Activated naive CD8-positive, alpha-beta T cell treated with anti-CD3 and anti-CD28 coated beads, Interleukin-2, amount 10 ng/mL, durations not matched to agents 7 days and 5 days (primary cell): ENCODE data around the gene CILP2. TPM values are rescaled to one million over a fixed set of nuclear protein-coding genes. Genes with fewer than 3 reads are reported as not detected.

Experiments
- ATAC-seq: fragments of 150-1000 bp; cut with Tn5 transposase; one replicate; pipeline ENCODE4 v1.10.0; 2021; ENCODE audit warnings: low read depth, moderate library complexity
- POLR2A ChIA-PET: fragments of 350-600 bp; sonication (Branson Sonifier 250); formaldehyde crosslinking; loops from one replicate; lab custom pipeline; 2021; ENCODE audit warnings: antibody characterized with exemption; lab: Charles Lee
- DNase-seq: peaks from one replicate; pipeline ENCODE4 v3.0.0; 2021
- H3K27ac Mint-ChIP-seq: one replicate; pipeline ENCODE4 v1.8.0; 2022; ENCODE audit warnings: mild to moderate bottlenecking, mixed read lengths
- H3K27me3 Mint-ChIP-seq: one replicate; pipeline ENCODE4 v1.8.0; 2022; ENCODE audit warnings: mild to moderate bottlenecking, moderate library complexity, mixed read lengths
- H3K36me3 Mint-ChIP-seq: one replicate; pipeline ENCODE4 v1.8.0; 2021; ENCODE audit warnings: mild to moderate bottlenecking, mixed read lengths
- H3K4me1 Mint-ChIP-seq: one replicate; pipeline ENCODE4 v1.8.0; 2021; ENCODE audit warnings: mixed read lengths
- H3K4me3 Mint-ChIP-seq: one replicate; pipeline ENCODE4 v1.8.0; 2022; ENCODE audit warnings: mild to moderate bottlenecking, moderate library complexity, mixed read lengths
- H3K9me3 Mint-ChIP-seq: one replicate; pipeline ENCODE4 v1.8.0; 2021; ENCODE audit warnings: mixed read lengths
- total RNA-seq, 2 experiments: library from RNA; stranded (reverse); gene quantifications; one replicate each; pipeline ENCODE4 v1.2.3, GENCODE V29; 2021

Gene CILP2
- total RNA-seq, 2 experiments from 2014 or later, result 0.11 to 0.14 TPM

- POLR2A ChIA-PET, result interaction anchor here (0.8 kb wide), 1 partner anchor 10 kb away, joined by 3 read pairs; no protein-coding TSS in a partner anchor
- ATAC-seq (no peak), DNase-seq (peak; percentile 25)
- Mint-ChIP-seq H3K4me1 (no peaks in the 10 kb centered on the region), H3K27ac (no peak overlapping the region), H3K9me3 (no peaks in the 10 kb centered on the region), H3K4me3 (no peak overlapping the region), H3K36me3 (no peaks in the 10 kb centered on the region), H3K27me3 (no peaks in the 10 kb centered on the region)
These were observed 9.7 kb downstream of the CILP2 start for GRCh38 chr19:19547674-19548336.

GRCh38 chr19:19548915-19549759, 11.1 kb downstream of the CILP2 start:
- Mint-ChIP-seq H3K4me1 (no peaks in the 10 kb centered on the region), H3K27me3 (no peaks in the 10 kb centered on the region), H3K27ac (no peak overlapping the region), H3K4me3 (no peak overlapping the region), H3K9me3 (no peaks in the 10 kb centered on the region), H3K36me3 (no peaks in the 10 kb centered on the region)
- POLR2A ChIA-PET, result no interaction called here
- peak; percentile 30 for DNase-seq
- ATAC-seq, result no peak

GRCh38 chr19:19549804-19550464, 11.9 kb downstream of the CILP2 start:
- Mint-ChIP-seq H3K36me3 (no peaks in the 10 kb centered on the region), H3K4me1 (peaks cover 3% of the 10 kb centered on the region), H3K27me3 (no peaks in the 10 kb centered on the region), H3K27ac (no peak overlapping the region), H3K9me3 (no peaks in the 10 kb centered on the region), H3K4me3 (no peak overlapping the region)
- ATAC-seq (no peak), DNase-seq (peak; percentile 27)
- POLR2A ChIA-PET, result interaction anchor here (0.5 kb wide), 1 partner anchor 18 kb away, joined by 3 read pairs; no protein-coding TSS in a partner anchor

GRCh38 chr19:19550485-19550929, 12.4 kb downstream of the CILP2 start:
- Mint-ChIP-seq H3K4me3 (no peak overlapping the region), H3K27me3 (no peaks in the 10 kb centered on the region), H3K27ac (no peak overlapping the region), H3K9me3 (no peaks in the 10 kb centered on the region), H3K4me1 (peaks cover 3% of the 10 kb centered on the region), H3K36me3 (no peaks in the 10 kb centered on the region)
- POLR2A ChIA-PET, result interaction anchor here (0.5 to 1.1 kb wide), 3 partner anchors 18 to 117 kb away, joined by 3 to 8 read pairs (median 3); no protein-coding TSS in a partner anchor
- DNase-seq (peak; percentile 20), ATAC-seq (no peak)

DNA sequence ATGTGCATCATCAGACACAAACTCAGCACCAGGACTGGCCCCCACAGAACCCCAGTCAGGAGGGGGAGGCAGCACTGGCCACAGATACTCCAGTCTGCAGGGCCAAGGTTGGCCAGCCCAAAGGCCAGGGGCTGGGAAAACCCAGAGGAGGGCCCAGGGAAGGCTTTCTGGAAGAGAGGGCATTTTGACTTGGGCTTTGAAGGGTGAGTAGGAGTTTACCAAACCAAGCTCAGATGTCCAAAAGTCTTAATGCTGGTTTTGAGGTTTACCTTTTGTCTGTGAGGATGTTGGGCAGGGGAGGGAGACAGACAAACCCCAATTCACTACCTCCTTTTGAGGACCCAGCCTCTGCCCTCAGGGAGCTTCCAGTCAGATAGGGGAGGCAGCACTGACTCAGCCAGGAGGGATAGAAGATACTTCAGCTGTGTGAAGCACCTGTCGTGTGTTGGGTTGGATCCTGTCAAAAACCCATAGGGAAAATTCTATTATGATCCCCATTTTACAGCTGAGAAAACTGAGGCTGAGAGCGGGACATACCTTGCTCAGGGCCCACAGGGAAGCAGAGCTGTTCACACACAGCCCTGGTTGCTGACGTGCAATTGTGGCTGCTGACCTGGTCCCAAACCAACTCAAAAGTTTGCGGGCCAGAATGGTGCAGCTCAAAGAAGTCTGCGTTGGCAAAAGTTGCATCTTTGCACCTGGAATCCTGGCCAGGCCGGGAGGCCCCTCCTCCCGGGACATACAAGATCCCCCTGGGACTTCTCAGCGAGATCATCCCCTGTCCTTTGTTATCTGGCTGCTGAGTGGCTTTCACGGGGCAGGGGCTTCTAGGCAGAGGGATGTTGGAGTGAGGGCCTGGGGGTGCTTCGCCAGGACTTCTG, 13.1 kb downstream of the CILP2 start:
- Mint-ChIP-seq H3K36me3 (no peaks in the 10 kb centered on the region), H3K9me3 (no peaks in the 10 kb centered on the region), H3K27ac (no peak overlapping the region), H3K4me3 (no peak overlapping the region), H3K27me3 (no peaks in the 10 kb centered on the region), H3K4me1 (peaks cover 3% of the 10 kb centered on the region)
- DNase-seq (peak; percentile 25), ATAC-seq (no peak)
- POLR2A ChIA-PET, result interaction anchor here (0.5 to 1.1 kb wide), 4 partner anchors 75 to 117 kb away, joined by 3 to 8 read pairs (median 4); partner anchors contain the start of gene GMIP

GRCh38 chr19:19551853-19552192, 13.8 kb downstream of the CILP2 start:
- no peak overlapping the region for H3K4me3 Mint-ChIP-seq
- ATAC-seq (no peak), DNase-seq (no peak)
- no peaks in the 10 kb centered on the region for H3K36me3 Mint-ChIP-seq
- peaks cover 3% of the 10 kb centered on the region for H3K4me1 Mint-ChIP-seq
- POLR2A ChIA-PET, result interaction anchor here (0.5 to 1.1 kb wide), 2 partner anchors 74 to 92 kb away, joined by 4 to 5 read pairs; partner anchors contain the start of gene GMIP
- no peak overlapping the region for H3K27ac Mint-ChIP-seq
- no peaks in the 10 kb centered on the region for H3K27me3 Mint-ChIP-seq
- H3K9me3 Mint-ChIP-seq, result no peaks in the 10 kb centered on the region

GRCh38 chr19:19552798-19553197, 14.7 kb downstream of the CILP2 start:
- Mint-ChIP-seq H3K4me1 (peaks cover 3% of the 10 kb centered on the region), H3K9me3 (no peaks in the 10 kb centered on the region), H3K27ac (no peak overlapping the region), H3K4me3 (no peak overlapping the region), H3K27me3 (no peaks in the 10 kb centered on the region), H3K36me3 (no peaks in the 10 kb centered on the region)
- DNase-seq (no peak), ATAC-seq (no peak)
- POLR2A ChIA-PET, result interaction anchor here (0.7 kb wide), 1 partner anchor 38 kb away, joined by 3 read pairs; no protein-coding TSS in a partner anchor

- Mint-ChIP-seq H3K9me3 (no peaks in the 10 kb centered on the region), H3K4me3 (no peak overlapping the region), H3K27ac (peak overlapping the region; percentile 38), H3K4me1 (peaks cover 3% of the 10 kb centered on the region), H3K27me3 (no peaks in the 10 kb centered on the region), H3K36me3 (peaks cover 4% of the 10 kb centered on the region)
- ATAC-seq (no peak), DNase-seq (no peak)
- POLR2A ChIA-PET, result interaction anchor here (0.8 kb wide), 1 partner anchor 22 kb away, joined by 9 read pairs; no protein-coding TSS in a partner anchor
These were observed 15.6 kb downstream of the CILP2 start for GRCh38 chr19:19553670-19554069.

DNA sequence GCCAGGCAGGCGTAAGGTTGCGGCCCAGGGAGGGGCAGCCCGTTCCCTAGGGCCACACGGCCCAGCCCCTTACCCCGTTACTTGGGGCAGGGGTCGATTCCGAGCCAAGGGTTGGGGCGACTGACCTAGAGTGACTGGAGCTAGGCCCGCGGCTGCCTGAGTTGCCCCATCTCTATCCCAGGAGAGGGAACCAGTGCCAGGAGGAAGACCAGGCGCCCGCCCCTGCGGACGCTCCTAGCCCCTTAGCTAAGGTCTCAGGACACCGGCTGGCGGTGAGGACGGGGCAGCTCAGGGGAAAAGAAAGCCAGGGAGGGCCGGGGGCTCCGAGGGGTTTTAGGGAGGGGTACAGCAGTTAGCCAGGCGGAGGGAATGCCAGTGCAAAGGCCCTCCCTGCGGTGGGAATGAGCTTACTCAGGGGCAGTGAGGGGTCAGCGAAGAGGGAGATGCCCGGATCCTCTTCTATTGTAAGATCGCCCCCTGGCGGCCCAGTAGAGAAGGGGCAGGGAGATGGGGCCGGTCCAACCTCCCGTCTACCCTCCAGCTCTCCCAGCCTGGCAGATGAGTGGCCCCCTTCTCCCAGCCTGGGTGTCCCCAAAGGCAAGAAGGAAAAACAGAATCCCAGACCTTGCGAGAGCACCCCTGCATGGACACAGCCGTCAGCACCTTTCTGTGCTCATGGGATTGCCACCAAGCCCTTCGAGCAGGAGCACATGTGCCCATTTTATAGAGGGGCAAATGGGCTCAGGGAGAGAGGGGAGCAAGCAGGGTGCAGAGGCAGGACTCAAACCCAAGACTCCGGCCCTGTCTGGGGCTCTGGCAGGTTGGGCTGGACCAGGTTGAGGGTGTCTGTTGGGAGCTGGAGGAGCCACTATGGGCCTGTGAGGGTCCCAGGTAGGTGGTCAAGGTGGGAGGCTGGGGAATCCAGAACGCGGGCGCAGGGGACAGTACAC, 16.3 kb downstream of the CILP2 start:
- Mint-ChIP-seq H3K27ac (peak overlapping the region; percentile 38), H3K4me3 (no peak overlapping the region), H3K36me3 (peaks cover 9% of the 10 kb centered on the region), H3K27me3 (no peaks in the 10 kb centered on the region), H3K9me3 (no peaks in the 10 kb centered on the region), H3K4me1 (peaks cover 7% of the 10 kb centered on the region)
- peak; percentile 72 for DNase-seq
- peak; percentile 59 for ATAC-seq
- POLR2A ChIA-PET, result interaction anchor here (0.8 kb wide), 1 partner anchor 23 kb away, joined by 9 read pairs; no protein-coding TSS in a partner anchor

- Mint-ChIP-seq H3K9me3 (no peaks in the 10 kb centered on the region), H3K4me1 (peaks cover 8% of the 10 kb centered on the region), H3K4me3 (no peak overlapping the region), H3K36me3 (peaks cover 15% of the 10 kb centered on the region), H3K27me3 (no peaks in the 10 kb centered on the region), H3K27ac (peak overlapping the region; percentile 61)
- DNase-seq (no peak), ATAC-seq (no peak)
- POLR2A ChIA-PET, result interaction anchor here (0.5 to 1.2 kb wide), 2 partner anchors 10 to 41 kb away, joined by 3 to 6 read pairs; no protein-coding TSS in a partner anchor
These were observed 20.0 kb downstream of the CILP2 start for GRCh38 chr19:19558055-19558454.

DNA sequence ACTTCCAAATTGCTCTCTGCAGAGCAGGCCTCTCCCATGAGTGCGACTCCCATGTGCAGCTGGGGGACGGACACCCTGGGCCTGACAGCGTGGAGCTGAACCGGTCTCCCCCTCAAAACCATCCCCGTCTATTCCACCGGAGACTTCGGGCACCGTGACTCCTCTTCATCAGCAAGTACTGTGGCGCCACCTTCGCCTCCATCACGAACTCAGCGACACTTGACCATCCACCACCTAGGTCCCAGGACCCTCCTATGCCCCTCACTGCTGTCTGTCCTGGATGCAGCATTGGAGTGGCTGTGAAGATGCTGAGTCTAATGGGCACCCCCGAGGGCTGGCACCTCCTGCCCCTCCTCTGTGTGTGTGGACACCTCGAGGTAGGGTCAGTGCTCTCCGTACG, 20.6 kb downstream of the CILP2 start:
- DNase-seq (no peak), ATAC-seq (no peak)
- H3K36me3 Mint-ChIP-seq, result peaks cover 15% of the 10 kb centered on the region
- peaks cover 8% of the 10 kb centered on the region for H3K4me1 Mint-ChIP-seq
- H3K9me3 Mint-ChIP-seq, result no peaks in the 10 kb centered on the region
- no peak overlapping the region for H3K4me3 Mint-ChIP-seq
- POLR2A ChIA-PET, result interaction anchor here (1.2 kb wide), 1 partner anchor 11 kb away, joined by 3 read pairs; no protein-coding TSS in a partner anchor
- H3K27me3 Mint-ChIP-seq, result no peaks in the 10 kb centered on the region
- H3K27ac Mint-ChIP-seq, result peak overlapping the region; percentile 62
